Endothelial cell of umbilical vein (primary cell): ENCODE results near the gene HOXA11. TPM values are rescaled to one million over a fixed set of nuclear protein-coding genes. Genes with fewer than 3 reads are reported as not detected.

Experiments used
- BruUV-seq: library from RNA; stranded (reverse); fragments of 400-500 nt; replicated peaks from 2 replicates; lab custom pipeline; 2021; lab: Mats Ljungman, UMichigan
- CTCF ChIA-PET: fragments of 300-600, 350-600 bp; sonication (Branson Sonifier 250); formaldehyde crosslinking; loops from one replicate; lab custom pipeline; 2021; ENCODE audit warnings: antibody characterized with exemption, inconsistent platforms; lab: Charles Lee
- POLR2A ChIA-PET: fragments of 300-600, 350-600 bp; sonication (Branson Sonifier 250); formaldehyde crosslinking; loops from one replicate; lab custom pipeline; 2021; ENCODE audit warnings: antibody characterized with exemption, inconsistent platforms; lab: Charles Lee
- DNase-seq: peaks from one replicate; pipeline ENCODE4 v3.0.0-alpha.2; 2011; ENCODE audit warnings: low read depth, low spot score
- FAIRE-seq: peaks from 2 replicates; lab custom pipeline; 2011; peaks lifted over from hg19 to GRCh38; lab: Jason Lieb, UNC
- H2AFZ ChIP-seq: 2 replicates; pipeline ENCODE4 v1.6.0; 2012; ENCODE audit warnings: low read depth, low read length, control low read depth, inconsistent platforms
- H3K27ac ChIP-seq: 2 replicates; pipeline ENCODE4 v1.5.1; 2011; ENCODE audit warnings: low read depth, mild to moderate bottlenecking, control low read depth, low read length, moderate library complexity; ENCODE audit not compliant: insufficient read depth
- H3K27me3 ChIP-seq, 2 experiments: 2 replicates each; pipeline versions ENCODE4 v1.6.0 to v1.6.1; 2011; ENCODE audit warnings: low read length in 2 of 2, mixed read lengths in 1 of 2; ENCODE audit not compliant: control insufficient read depth in 2 of 2, insufficient read depth in 2 of 2
- H3K36me3 ChIP-seq, 2 experiments: 2 replicates in 1 of 2; 3 replicates in 1 of 2; pipeline ENCODE4 v1.5.1; 2011; ENCODE audit warnings: low read length in 2 of 2, mild to moderate bottlenecking in 1 of 2, moderate library complexity in 1 of 2; ENCODE audit not compliant: control insufficient read depth in 2 of 2, insufficient read depth in 2 of 2; ENCODE audit errors: extremely low read depth in 1 of 2
- H3K4me1 ChIP-seq: 3 replicates; pipeline ENCODE4 v1.5.1; 2011; ENCODE audit warnings: mild to moderate bottlenecking, low read length; ENCODE audit not compliant: control insufficient read depth, insufficient read depth; ENCODE audit errors: extremely low read depth
- H3K4me2 ChIP-seq: 2 replicates; pipeline ENCODE4 v1.6.1; 2011; ENCODE audit warnings: low read length, control low read depth, mixed read lengths; ENCODE audit not compliant: insufficient read depth
- H3K4me3 ChIP-seq, 3 experiments: fragments of 200-600 bp in 1 of 3; sonication (generic), shearing (Covaris generic) in 1 of 3; replicated peaks in 1 of 3; 2 replicates each; pipeline ENCODE4 v1.5.1; 2011 to 2016; ENCODE audit warnings: control low read depth in 3 of 3, low read length in 3 of 3, mild to moderate bottlenecking in 2 of 3, inconsistent platforms in 1 of 3, low read depth in 1 of 3, moderate library complexity in 1 of 3; ENCODE audit not compliant: insufficient read depth in 1 of 3
- H3K79me2 ChIP-seq: 2 replicates; pipeline ENCODE4 v1.6.0; 2012; ENCODE audit warnings: low read length, inconsistent platforms; ENCODE audit not compliant: control insufficient read depth, insufficient read depth
- H3K9ac ChIP-seq: replicated peaks from 2 replicates; pipeline ENCODE3; 2011; ENCODE audit warnings: low read length, control low read depth; ENCODE audit not compliant: insufficient read depth; ENCODE audit errors: extremely low read depth
- H3K9me1 ChIP-seq: replicated peaks from 3 replicates; pipeline ENCODE4 v1.6.0; 2011; ENCODE audit warnings: mild to moderate bottlenecking, low read length; ENCODE audit not compliant: control insufficient read depth, insufficient read depth; ENCODE audit errors: extremely low read depth
- H3K9me3 ChIP-seq: replicated peaks from 2 replicates; pipeline ENCODE4 v1.5.1; 2012; ENCODE audit warnings: low read length, inconsistent platforms; ENCODE audit not compliant: control insufficient read depth, insufficient read depth
- H4K20me1 ChIP-seq: replicated peaks from 2 replicates; pipeline ENCODE3; 2011; ENCODE audit warnings: mild to moderate bottlenecking, low read length; ENCODE audit not compliant: control insufficient read depth, insufficient read depth; ENCODE audit errors: extremely low read depth
- EZH2 ChIP-seq: IDR thresholded peaks from 2 replicates; pipeline ENCODE4 v1.6.1; 2012; ENCODE audit warnings: borderline replicate concordance, low read depth, mild to moderate bottlenecking, moderate library complexity, low read length, inconsistent platforms; ENCODE audit not compliant: severe bottlenecking
- FOS ChIP-seq: IDR thresholded peaks from 2 replicates; pipeline ENCODE4 v1.6.1; 2011; ENCODE audit warnings: mild to moderate bottlenecking, low read length, moderate library complexity, borderline replicate concordance; ENCODE audit not compliant: insufficient read depth
- GATA2 ChIP-seq: IDR thresholded peaks from 2 replicates; pipeline ENCODE4 v1.7.0; 2011; ENCODE audit warnings: low read depth, mild to moderate bottlenecking, moderate library complexity, mixed read lengths, low read length; ENCODE audit not compliant: insufficient read length, insufficient read depth
- JUN ChIP-seq: IDR thresholded peaks from 2 replicates; pipeline ENCODE4 v1.6.1; 2011; ENCODE audit warnings: borderline replicate concordance, low read depth; ENCODE audit not compliant: insufficient read length, insufficient read depth
- MYC ChIP-seq: IDR thresholded peaks from one replicate; pipeline ENCODE4 v1.6.1; 2011; ENCODE audit warnings: mild to moderate bottlenecking, low read depth, low read length
- POLR2A ChIP-seq: IDR thresholded peaks from 2 replicates; pipeline ENCODE4 v1.6.1; 2012; ENCODE audit warnings: low read depth, mild to moderate bottlenecking, control low read depth, low read length
- POLR2AphosphoS5 ChIP-seq: IDR thresholded peaks from 2 replicates; pipeline ENCODE4 v1.6.1; 2012; ENCODE audit warnings: low read depth, mild to moderate bottlenecking, control low read depth, low read length, moderate library complexity; ENCODE audit not compliant: insufficient read depth
- dilution Hi-C: fragments of 300-500 bp; cut with MboI; formaldehyde crosslinking; loops from one replicate; pipeline ENCODE4 v1.15.0; 2019; ENCODE audit warnings: low sequenced_read_pairs; ENCODE audit not compliant: extremely low pct_ligation_motif_present
- intact Hi-C: fragments of 100-400 bp; cut with micrococcal nuclease; formaldehyde crosslinking; loops from one replicate; pipeline ENCODE4 v1.10.0; 2022
- polyA plus RNA-seq, 4 experiments: library from polyadenylated mRNA; depleted of rRNA in 3 of 4; stranded (reverse) in 3 of 4; unstranded in 1 of 4; fragments of >200 nt; gene quantifications; 2 replicates each; pipeline versions ENCODE4 v1.2.1 to v1.2.3, GENCODE V29; 2011 to 2012; ENCODE audit warnings: missing spikeins in 1 of 4
- total RNA-seq: library from RNA; stranded (reverse); gene quantifications from 2 replicates; pipeline ENCODE4 v1.2.3, GENCODE V29; 2021
- TF ChIP-seq, protein P1 (sequence below), 2 donors: IDR thresholded peaks; 1 replicate in 1 of 2; 2 replicates in 1 of 2; pipeline ENCODE4 v1.5.1; 2011; ENCODE audit warnings: low read length in 2 of 2, mild to moderate bottlenecking in 2 of 2, moderate library complexity in 2 of 2, control low read depth in 1 of 2, inconsistent platforms in 1 of 2, low read depth in 1 of 2; ENCODE audit not compliant: insufficient read depth in 1 of 2; ENCODE audit errors: extremely low read depth in 1 of 2
- TF ChIP-seq, protein P2 (sequence below): IDR thresholded peaks from 2 replicates; pipeline ENCODE4 v1.6.1; 2011; ENCODE audit not compliant: insufficient read depth, insufficient read length

Gene HOXA11
- total and polyA plus RNA-seq, 2 donors (not counting 3 experiments of a cell fraction or from before 2014, with no cell fraction given): 10.4 to 16.7 TPM

DNA sequence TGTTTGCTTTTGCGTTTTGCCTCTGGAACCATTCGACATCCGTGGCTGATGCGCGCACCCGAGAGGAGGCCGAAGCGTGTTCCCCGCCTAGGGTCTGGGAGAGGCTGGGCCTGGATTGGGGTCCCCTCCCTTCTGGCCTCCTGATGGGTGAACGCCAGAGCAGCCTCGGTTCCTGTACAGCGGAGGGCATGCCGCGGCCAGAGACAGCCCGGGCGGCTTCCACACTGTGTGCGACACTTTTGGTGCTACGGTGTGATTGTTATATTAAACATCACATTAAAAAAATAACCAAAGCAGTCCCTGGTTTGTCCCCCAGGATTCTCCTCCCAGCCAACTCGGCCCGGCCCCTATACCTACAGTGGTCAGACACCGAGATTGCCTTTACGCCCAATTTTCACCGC lies 24.9 kb downstream of the HOXA11 start:
- TF ChIP-seq, protein P1, sequence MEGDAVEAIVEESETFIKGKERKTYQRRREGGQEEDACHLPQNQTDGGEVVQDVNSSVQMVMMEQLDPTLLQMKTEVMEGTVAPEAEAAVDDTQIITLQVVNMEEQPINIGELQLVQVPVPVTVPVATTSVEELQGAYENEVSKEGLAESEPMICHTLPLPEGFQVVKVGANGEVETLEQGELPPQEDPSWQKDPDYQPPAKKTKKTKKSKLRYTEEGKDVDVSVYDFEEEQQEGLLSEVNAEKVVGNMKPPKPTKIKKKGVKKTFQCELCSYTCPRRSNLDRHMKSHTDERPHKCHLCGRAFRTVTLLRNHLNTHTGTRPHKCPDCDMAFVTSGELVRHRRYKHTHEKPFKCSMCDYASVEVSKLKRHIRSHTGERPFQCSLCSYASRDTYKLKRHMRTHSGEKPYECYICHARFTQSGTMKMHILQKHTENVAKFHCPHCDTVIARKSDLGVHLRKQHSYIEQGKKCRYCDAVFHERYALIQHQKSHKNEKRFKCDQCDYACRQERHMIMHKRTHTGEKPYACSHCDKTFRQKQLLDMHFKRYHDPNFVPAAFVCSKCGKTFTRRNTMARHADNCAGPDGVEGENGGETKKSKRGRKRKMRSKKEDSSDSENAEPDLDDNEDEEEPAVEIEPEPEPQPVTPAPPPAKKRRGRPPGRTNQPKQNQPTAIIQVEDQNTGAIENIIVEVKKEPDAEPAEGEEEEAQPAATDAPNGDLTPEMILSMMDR (IDR thresholded peaks at IDR 0.05; ENCODE audit: extremely low read depth in 1 of 2, insufficient read depth in 1 of 2, low read depth in 1 of 2, low read length in 2 of 2): no peak
- TF ChIP-seq EZH2 (no peak), POLR2A (no peak), POLR2AphosphoS5 (no peak), GATA2 (no peak), JUN (no peak), FOS (no peak), MYC (no peak)
- TF ChIP-seq, protein P2, sequence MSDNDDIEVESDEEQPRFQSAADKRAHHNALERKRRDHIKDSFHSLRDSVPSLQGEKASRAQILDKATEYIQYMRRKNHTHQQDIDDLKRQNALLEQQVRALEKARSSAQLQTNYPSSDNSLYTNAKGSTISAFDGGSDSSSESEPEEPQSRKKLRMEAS: no peak
- H3K4me3 ChIP-seq: peak overlapping the region in 2 of 3 experiments; percentile 44 to 63
- peak; percentile 61 for FAIRE-seq
- H3K36me3 ChIP-seq: peaks cover 3 to 7% of the 10 kb centered on the region in 2 experiments
- BruUV-seq: no TSS peak
- H3K27ac ChIP-seq: peak overlapping the region; percentile 69
- peak overlapping the region; percentile 74 for H3K4me2 ChIP-seq
- H3K9ac ChIP-seq: peak overlapping the region; percentile 78
- peak overlapping the region; percentile 33 for H2AFZ ChIP-seq
- H3K9me1 ChIP-seq: no peaks in the 10 kb centered on the region
- H3K27me3 ChIP-seq: no peaks in the 10 kb centered on the region
- POLR2A ChIA-PET: interaction anchor here (1.0 kb wide), 1 partner anchor 14 kb away, joined by 4 read pairs; no protein-coding TSS in a partner anchor
- dilution Hi-C loops: loop anchor here (10.0 to 25.0 kb wide), 3 partner anchors 305 to 973 kb away; no protein-coding TSS in a partner anchor
- peaks cover 46% of the 10 kb centered on the region for H3K4me1 ChIP-seq
- peaks cover 78% of the 10 kb centered on the region for H3K79me2 ChIP-seq
- no peak for DNase-seq
- intact Hi-C loops: loop anchor here (2.0 to 5.0 kb wide), 4 partner anchors 743 to 1768 kb away; no protein-coding TSS in a partner anchor
- CTCF ChIA-PET: interaction anchor here (1.0 to 4.6 kb wide), 30 partner anchors 8 to 1267 kb away, joined by 3 to 145 read pairs (median 14); partner anchors contain the start of genes HOXA10, HOXA3, HOXA4 and HOXA5
- H4K20me1 ChIP-seq: no peaks in the 10 kb centered on the region
- no peaks in the 10 kb centered on the region for H3K9me3 ChIP-seq
